ENCODE measurements around the gene ZBED5. TPM values are rescaled to one million over a fixed set of nuclear protein-coding genes. Genes with fewer than 3 reads are reported as not detected.

Gene ZBED5
- total and polyA plus RNA-seq, 9 of the 15 experiments (the other 6 are each of a cell fraction or from before 2014, with no cell fraction given), result 12.4 to 70.7 (median 26.8) TPM

DNA sequence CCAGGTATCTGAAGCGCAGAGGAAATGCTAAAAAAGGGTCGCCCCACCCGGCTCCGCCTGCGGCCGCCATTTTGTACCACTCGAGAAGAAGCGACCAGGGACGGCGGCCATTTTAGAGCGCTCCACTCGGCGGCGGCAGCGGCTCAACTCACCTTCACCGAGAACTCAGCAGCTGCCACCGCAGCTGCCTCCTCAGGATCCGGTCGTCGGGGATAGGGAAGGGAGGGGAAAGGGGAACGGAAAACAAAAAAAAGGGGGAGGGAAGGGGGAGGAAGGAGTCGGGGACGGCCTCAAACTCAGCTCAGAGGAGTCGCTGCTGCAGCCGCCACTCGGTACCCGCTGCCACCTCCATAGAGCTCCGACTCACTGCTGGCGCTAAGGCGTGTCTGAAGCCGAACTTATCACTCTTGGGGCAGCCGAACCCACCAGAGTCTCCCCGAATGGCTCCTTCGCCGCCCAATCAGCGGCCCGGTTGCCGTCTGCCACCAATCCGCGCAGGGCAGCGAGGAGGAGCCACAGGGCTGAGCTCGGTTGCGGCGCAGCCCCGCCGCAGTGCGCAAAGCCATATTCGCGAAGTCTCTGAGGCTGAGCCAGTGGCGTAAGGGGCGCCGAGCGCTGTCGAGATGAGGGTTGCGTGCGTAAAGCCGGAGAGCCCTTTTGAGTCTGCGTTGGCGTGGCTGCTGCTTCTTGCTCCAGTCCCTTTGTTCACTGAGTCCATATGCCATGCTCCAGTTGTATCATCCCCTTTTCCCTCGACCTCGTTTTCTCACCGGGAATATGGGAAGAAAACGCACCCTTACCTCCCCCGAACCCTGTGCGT, 49.1 kb downstream of the ZBED5 start, which contains the start of gene EIF4G2:
TSS of gene EIF4G2 (minus strand) at position 374 of the 820 bp plus-strand sequence.
- Histone ChIP-seq H3K4me3 (peak within 1 kb of the TSS; percentile 94), H3K36me3 (ENCODE audit: control insufficient read depth, insufficient read depth, low read length) (peaks cover 40% of the 10 kb centered on the region), H3K79me2 (ENCODE audit: control insufficient read depth, insufficient read depth, low read length) (peaks cover 58% of the 10 kb centered on the region), H4K20me1 (replicated peaks; ENCODE audit: control insufficient read depth, insufficient read depth, low read length) (peaks cover 3% of the 10 kb centered on the region; the same call in 1 of the 2 replicates), H3K9me3 (replicated peaks; ENCODE audit: control insufficient read depth, insufficient read depth, low read depth, low read length) (no peaks in the 10 kb centered on the region), H3K27me3 (ENCODE audit: control insufficient read depth in 2 of 2, insufficient read depth in 2 of 2, low read length in 2 of 2) (no peaks in the 10 kb centered on the region), H3K27ac (ENCODE audit: extremely low read depth, low read depth, low read length) (peak within 1 kb of the TSS; percentile 98), H3K4me1 (replicated peaks in 1 of 2; ENCODE audit: control insufficient read depth in 2 of 2, insufficient read depth in 2 of 2, low read length in 2 of 2) (peaks cover 11 to 13% of the 10 kb centered on the region in 2 experiments; a peak in 4 of 5 replicates), H3K9me1 (ENCODE audit: control insufficient read depth, insufficient read depth, low read length) (no peaks in the 10 kb centered on the region), H3K4me2 (ENCODE audit: insufficient read depth, low read length) (peak within 1 kb of the TSS; percentile 96), H2AFZ (ENCODE audit: low read depth, low read length) (peak within 1 kb of the TSS; percentile 94), H3K9ac (ENCODE audit: insufficient read depth in 1 of 2, low read depth in 2 of 2, low read length in 2 of 2) (peak within 1 kb of the TSS; percentile 99 to 100)
- intact Hi-C loops (cut with micrococcal nuclease), result loop anchor here (1.0 to 2.0 kb wide), 3 partner anchors 50 to 124 kb away; partner anchors contain the start of gene ZBED5
- ATAC-seq (peak; percentile 96), FAIRE-seq (peak; percentile 99), DNase-seq (ENCODE audit: extremely low read depth in 1 of 4, low spot score in 3 of 4) (peak; percentile 97 to 99 (median 98))
- in situ Hi-C loops (cut with MboI), result no loop called here
- BruUV-seq (replicated peaks), result no TSS peak
- ChIA-PET POLR2A (interaction anchor here (0.6 to 7.7 kb wide), 56 partner anchors 10 to 1003 kb away, joined by 3 to 105 read pairs (median 6); partner anchors contain the start of genes CTR9 and ZBED5), CTCF (ENCODE audit: low intra/inter-chr PET ratio) (no interaction called here)
- under 1% methylated on average over 54 of the region's 65 CpGs for WGBS (ENCODE audit: insufficient coverage, low coverage, missing lambda C conversion rate)
- TF ChIP-seq POLR2AphosphoS5 (IDR thresholded peaks at IDR 0.05; ENCODE audit: control insufficient read depth, insufficient read depth, low read depth, low read length) (peak; percentile 99), MEF2A (IDR thresholded peaks at IDR 0.05; ENCODE audit: control insufficient read depth, low read depth, low read length) (no peak), EWSR1 (IDR thresholded peaks at IDR 0.05; ENCODE audit: borderline replicate concordance, low read depth, partially characterized antibody) (no peak), SRSF9 (IDR thresholded peaks at IDR 0.05; ENCODE audit: borderline replicate concordance, low read depth, low read length) (no peak), ZNF232 (CRISPR knock-in tag; IDR thresholded peaks at IDR 0.05) (no peak)
- TF ChIP-seq, protein P1, sequence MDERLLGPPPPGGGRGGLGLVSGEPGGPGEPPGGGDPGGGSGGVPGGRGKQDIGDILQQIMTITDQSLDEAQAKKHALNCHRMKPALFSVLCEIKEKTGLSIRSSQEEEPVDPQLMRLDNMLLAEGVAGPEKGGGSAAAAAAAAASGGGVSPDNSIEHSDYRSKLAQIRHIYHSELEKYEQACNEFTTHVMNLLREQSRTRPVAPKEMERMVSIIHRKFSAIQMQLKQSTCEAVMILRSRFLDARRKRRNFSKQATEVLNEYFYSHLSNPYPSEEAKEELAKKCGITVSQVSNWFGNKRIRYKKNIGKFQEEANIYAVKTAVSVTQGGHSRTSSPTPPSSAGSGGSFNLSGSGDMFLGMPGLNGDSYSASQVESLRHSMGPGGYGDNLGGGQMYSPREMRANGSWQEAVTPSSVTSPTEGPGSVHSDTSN (CRISPR knock-in tag; IDR thresholded peaks at IDR 0.05; ENCODE audit: low read depth), result no peak
- TF ChIP-seq, protein P1 (tag; conservative IDR thresholded peaks at IDR 0.05; ENCODE audit: low read depth), result peak; percentile 66
- TF ChIP-seq, protein P2, sequence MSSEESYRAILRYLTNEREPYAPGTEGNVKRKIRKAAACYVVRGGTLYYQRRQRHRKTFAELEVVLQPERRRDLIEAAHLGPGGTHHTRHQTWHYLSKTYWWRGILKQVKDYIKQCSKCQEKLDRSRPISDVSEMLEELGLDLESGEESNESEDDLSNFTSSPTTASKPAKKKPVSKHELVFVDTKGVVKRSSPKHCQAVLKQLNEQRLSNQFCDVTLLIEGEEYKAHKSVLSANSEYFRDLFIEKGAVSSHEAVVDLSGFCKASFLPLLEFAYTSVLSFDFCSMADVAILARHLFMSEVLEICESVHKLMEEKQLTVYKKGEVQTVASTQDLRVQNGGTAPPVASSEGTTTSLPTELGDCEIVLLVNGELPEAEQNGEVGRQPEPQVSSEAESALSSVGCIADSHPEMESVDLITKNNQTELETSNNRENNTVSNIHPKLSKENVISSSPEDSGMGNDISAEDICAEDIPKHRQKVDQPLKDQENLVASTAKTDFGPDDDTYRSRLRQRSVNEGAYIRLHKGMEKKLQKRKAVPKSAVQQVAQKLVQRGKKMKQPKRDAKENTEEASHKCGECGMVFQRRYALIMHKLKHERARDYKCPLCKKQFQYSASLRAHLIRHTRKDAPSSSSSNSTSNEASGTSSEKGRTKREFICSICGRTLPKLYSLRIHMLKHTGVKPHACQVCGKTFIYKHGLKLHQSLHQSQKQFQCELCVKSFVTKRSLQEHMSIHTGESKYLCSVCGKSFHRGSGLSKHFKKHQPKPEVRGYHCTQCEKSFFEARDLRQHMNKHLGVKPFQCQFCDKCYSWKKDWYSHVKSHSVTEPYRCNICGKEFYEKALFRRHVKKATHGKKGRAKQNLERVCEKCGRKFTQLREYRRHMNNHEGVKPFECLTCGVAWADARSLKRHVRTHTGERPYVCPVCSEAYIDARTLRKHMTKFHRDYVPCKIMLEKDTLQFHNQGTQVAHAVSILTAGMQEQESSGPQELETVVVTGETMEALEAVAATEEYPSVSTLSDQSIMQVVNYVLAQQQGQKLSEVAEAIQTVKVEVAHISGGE (CRISPR knock-in tag; IDR thresholded peaks at IDR 0.05), result peak in 1 of 3 experiments; percentile 58; a peak in 2 of 6 replicates
